Esophagus (tissue), 2 donors: Measurements from ENCODE around the gene PLA1A. TPM values are rescaled to one million over a fixed set of nuclear protein-coding genes. Genes with fewer than 3 reads are reported as not detected.
"Not testable (repeated sequence)": the region's sequence is repeated elsewhere in the genome, so short reads cannot be mapped to it uniquely, and the experiment has no call there.

ENCODE experiments used
- H3K27ac ChIP-seq, 2 donors: one replicate each; pipeline ENCODE4 v1.5.1; 2013; ENCODE audit warnings: low read depth in 2 of 2, mild to moderate bottlenecking in 2 of 2, inconsistent platforms in 1 of 2, low read length in 1 of 2, moderate library complexity in 1 of 2
- H3K27me3 ChIP-seq, 2 donors: one replicate each; pipeline ENCODE4 v1.6.1; 2013; ENCODE audit warnings: low read length in 2 of 2, control low read depth in 1 of 2, mild to moderate bottlenecking in 1 of 2; ENCODE audit not compliant: insufficient read depth in 2 of 2, control insufficient read depth in 1 of 2
- H3K36me3 ChIP-seq, 2 donors: one replicate each; pipeline ENCODE4 v1.6.1; 2013; ENCODE audit warnings: low read length in 1 of 2; ENCODE audit not compliant: control insufficient read depth in 2 of 2, insufficient read depth in 2 of 2
- H3K4me1 ChIP-seq, 2 donors: one replicate each; pipeline ENCODE4 v1.6.1; 2013; ENCODE audit warnings: low read length in 1 of 2; ENCODE audit not compliant: control insufficient read depth in 2 of 2, insufficient read depth in 2 of 2
- H3K4me3 ChIP-seq, 2 donors: one replicate each; pipeline ENCODE4 v1.5.1; 2013; ENCODE audit warnings: low read length in 2 of 2, mild to moderate bottlenecking in 2 of 2, low read depth in 1 of 2, moderate library complexity in 1 of 2
- H3K9me3 ChIP-seq, 2 donors: one replicate each; pipeline ENCODE4 v1.6.1; 2013; ENCODE audit warnings: mild to moderate bottlenecking in 2 of 2, low read depth in 1 of 2, low read length in 1 of 2, moderate library complexity in 1 of 2; ENCODE audit not compliant: control insufficient read depth in 2 of 2, insufficient read depth in 1 of 2
- WGBS, 2 donors: extraction: QIAGEN DNeasy Blood & Tissue Kit; methylation state at CpG; one replicate each; pipeline ENCODE4 v1.1.7; 2013; 5-methylcytosine and 5-hydroxymethylcytosine counted together
- polyA plus RNA-seq, 2 donors: library from polyadenylated mRNA; stranded (reverse); fragments of 200-250 nt; gene quantifications; one replicate each; pipeline ENCODE4 v1.2.3, GENCODE V29; 2013
- donor health status: healthy with polysubstance abuse.
- donor health status: Bipolar disorder and iron deficiency.

PLA1A gene
- polyA plus RNA-seq, 2 donors: 0.10 to 1.1 TPM

- 85 to 89% methylated on average over 6 of the region's 6 CpGs for WGBS, 2 donors
- H3K4me1 ChIP-seq: no peaks in the 10 kb centered on the region
- H3K36me3 ChIP-seq: no peaks in the 10 kb centered on the region
- H3K27ac ChIP-seq: no peak overlapping the region
- H3K9me3 ChIP-seq: no peaks in the 10 kb centered on the region
- H3K27me3 ChIP-seq: no peaks in the 10 kb centered on the region
- no peak overlapping the region for H3K4me3 ChIP-seq
These were observed 68.4 kb downstream of the PLA1A start for GRCh38 chr3:119665954-119666559.

DNA sequence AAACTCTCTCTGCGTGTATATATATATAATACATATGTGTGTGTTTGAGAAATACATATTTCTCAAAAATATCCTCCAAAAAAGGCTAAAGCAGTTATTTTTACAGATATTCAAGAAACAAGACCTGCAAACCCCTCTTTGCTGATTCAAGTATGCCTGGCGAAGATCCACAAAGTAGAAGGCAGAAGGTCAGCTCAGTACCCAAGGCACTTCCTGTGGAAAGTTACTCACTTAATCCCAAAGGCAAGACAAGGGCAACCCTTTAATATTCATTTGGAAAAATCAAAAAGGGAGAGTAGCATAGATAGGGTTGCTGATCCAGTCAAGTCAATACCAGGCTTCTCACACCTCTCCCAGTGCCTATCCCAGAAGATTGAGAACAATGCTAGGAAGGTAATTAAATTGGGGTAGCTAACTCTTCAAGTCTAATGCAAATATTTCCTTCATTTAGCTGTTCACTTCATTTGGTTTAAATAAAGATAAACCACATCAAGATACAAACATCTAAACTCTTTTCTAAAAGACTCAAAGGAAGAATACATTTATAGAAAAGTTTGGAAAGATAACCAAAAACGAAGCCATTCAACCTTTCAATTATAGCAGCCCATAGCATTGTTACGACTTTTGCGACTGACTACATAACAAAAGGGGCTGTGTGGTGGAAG lies 72.4 kb downstream of the PLA1A start:
- Histone ChIP-seq H3K4me3 (no peak overlapping the region), H3K27ac (no peak overlapping the region), H3K9me3 (no peaks in the 10 kb centered on the region), H3K36me3 (peaks cover 0 to 5% of the 10 kb centered on the region in 2 donors), H3K27me3 (no peaks in the 10 kb centered on the region), H3K4me1 (no peaks in the 10 kb centered on the region)
- WGBS, 2 donors: 92 to 94% methylated on average over 5 of the region's 5 CpGs

- H3K4me3 ChIP-seq: no peak overlapping the region
- H3K36me3 ChIP-seq: peaks cover 0 to 5% of the 10 kb centered on the region in 2 donors
- no peak overlapping the region for H3K27ac ChIP-seq
- 87 to 89% methylated on average over 2 of the region's 2 CpGs for WGBS, 2 donors
- H3K27me3 ChIP-seq: no peaks in the 10 kb centered on the region
- H3K4me1 ChIP-seq: no peaks in the 10 kb centered on the region
- no peaks in the 10 kb centered on the region for H3K9me3 ChIP-seq
These were observed 75.1 kb downstream of the PLA1A start for GRCh38 chr3:119672776-119673175.

GRCh38 chr3:119673875-119674274 lies 76.2 kb downstream of the PLA1A start:
- peaks cover 0 to 5% of the 10 kb centered on the region in 2 donors for H3K36me3 ChIP-seq
- no peaks in the 10 kb centered on the region for H3K27me3 ChIP-seq
- no peaks in the 10 kb centered on the region for H3K4me1 ChIP-seq
- no peaks in the 10 kb centered on the region for H3K9me3 ChIP-seq
- H3K27ac ChIP-seq: no peak overlapping the region
- H3K4me3 ChIP-seq: no peak overlapping the region
- 95% methylated on average over 18 of the region's 18 CpGs for WGBS, 2 donors

DNA sequence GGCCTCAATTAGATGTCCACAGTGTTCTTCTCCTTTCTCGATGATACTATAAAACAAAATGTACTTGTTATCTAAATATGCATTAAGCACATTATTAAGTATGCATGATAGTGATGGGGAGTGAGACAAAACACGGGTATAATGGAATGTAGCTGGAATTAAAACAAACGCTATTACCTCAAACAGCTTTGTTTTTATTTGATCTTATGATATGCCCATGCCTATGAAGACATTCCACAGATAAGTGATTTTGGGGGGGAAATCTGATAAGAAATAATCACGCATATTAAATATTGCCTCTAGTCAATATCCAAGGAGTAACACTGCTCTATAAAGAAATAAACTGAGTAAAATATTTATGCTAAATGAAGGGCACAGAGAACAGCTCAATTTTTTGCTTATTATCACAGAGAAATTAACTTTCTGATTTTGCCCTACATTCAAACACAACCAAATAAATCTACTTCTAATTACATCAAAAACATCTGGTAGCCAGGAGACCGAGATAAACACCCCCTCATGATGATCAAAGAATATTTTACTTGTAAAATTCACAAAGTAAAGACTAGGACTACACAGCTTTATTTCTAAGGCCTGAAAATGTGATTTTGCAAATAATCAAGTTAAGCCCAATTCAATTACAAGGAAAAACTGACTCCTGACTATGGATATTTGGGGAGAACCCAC lies 77.6 kb downstream of the PLA1A start:
- no peaks in the 10 kb centered on the region for H3K27me3 ChIP-seq
- H3K9me3 ChIP-seq: no peaks in the 10 kb centered on the region
- peaks cover 0 to 5% of the 10 kb centered on the region in 2 donors for H3K36me3 ChIP-seq
- 79 to 80% methylated on average over 5 of the region's 5 CpGs for WGBS, 2 donors
- no peak overlapping the region for H3K27ac ChIP-seq
- H3K4me1 ChIP-seq: no peaks in the 10 kb centered on the region
- no peak overlapping the region for H3K4me3 ChIP-seq

GRCh38 chr3:119676020-119676419 lies 78.3 kb downstream of the PLA1A start:
- H3K4me1 ChIP-seq: no peaks in the 10 kb centered on the region
- H3K27ac ChIP-seq: no peak overlapping the region
- H3K4me3 ChIP-seq: peak overlapping the region in 1 of 2 donors; percentile 71
- H3K9me3 ChIP-seq: no peaks in the 10 kb centered on the region
- peaks cover 0 to 5% of the 10 kb centered on the region in 2 donors for H3K36me3 ChIP-seq
- WGBS, 2 donors: 15 to 22% methylated on average over 1 of the region's 1 CpG
- no peaks in the 10 kb centered on the region for H3K27me3 ChIP-seq

DNA sequence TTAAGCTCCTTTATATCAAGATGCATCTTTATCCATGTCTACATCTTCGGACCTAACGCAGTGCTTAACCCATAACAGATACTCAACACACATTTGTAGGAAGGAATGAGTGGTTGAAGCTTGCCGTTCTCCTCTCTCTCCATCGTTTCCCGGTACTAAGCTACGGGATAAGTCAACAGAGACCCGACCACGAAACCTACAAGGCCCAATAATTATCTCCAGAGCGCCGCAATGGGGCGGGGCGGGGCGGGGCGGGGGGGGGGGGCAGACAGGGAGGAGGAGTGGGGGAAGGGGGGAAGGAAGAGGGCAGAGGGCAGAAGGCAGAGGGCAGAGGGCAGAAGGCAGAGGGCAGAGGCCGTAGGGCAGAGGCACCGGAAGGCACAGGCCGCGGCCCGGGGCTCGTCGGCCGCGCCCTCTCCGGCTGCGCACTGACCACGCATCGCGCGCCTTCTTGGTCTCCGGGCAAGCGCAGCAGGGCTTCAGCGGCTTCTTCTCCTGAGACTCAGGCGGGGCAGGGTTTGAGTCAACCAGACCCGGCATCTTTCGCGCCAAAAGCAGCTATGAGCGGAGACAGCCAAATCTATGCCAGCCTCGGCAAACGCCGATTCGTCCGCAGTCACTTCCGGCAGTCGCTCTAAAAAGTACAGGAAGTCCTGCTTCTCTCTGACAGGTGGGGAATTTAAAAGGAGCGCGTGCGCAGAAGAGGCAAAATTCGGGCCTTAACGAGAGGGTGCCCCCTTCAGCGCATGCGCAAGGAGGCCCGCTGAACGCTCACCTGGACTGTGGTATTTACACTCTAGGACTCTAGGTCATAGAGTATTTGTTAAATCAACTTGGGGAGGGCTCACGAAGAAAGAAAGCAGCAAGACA lies 79.3 kb downstream of the PLA1A start, which contains the start of gene COX17:
Gene COX17 (minus strand): TSS at position 636 of the 870 bp plus-strand sequence. CDS start 96 bp downstream, at position 540.
- Histone ChIP-seq H3K9me3 (no peaks in the 10 kb centered on the region), H3K4me1 (no peaks in the 10 kb centered on the region), H3K4me3 (peak within 1 kb of the TSS; percentile 71 to 73), H3K36me3 (peaks cover 0 to 5% of the 10 kb centered on the region in 2 donors), H3K27ac (peak within 1 kb of the TSS; percentile 91 to 93), H3K27me3 (no peaks in the 10 kb centered on the region)
- WGBS, 2 donors: 0% methylated on average over 53 of the region's 54 CpGs

GRCh38 chr3:119677641-119677934 lies 79.9 kb downstream of the PLA1A start:
- H3K36me3 ChIP-seq: peaks cover 0 to 5% of the 10 kb centered on the region in 2 donors
- H3K27me3 ChIP-seq: no peaks in the 10 kb centered on the region
- H3K4me1 ChIP-seq: no peaks in the 10 kb centered on the region
- peak overlapping the region; percentile 71 to 73 for H3K4me3 ChIP-seq
- H3K9me3 ChIP-seq: no peaks in the 10 kb centered on the region
- peak overlapping the region; percentile 91 to 93 for H3K27ac ChIP-seq
- 8% methylated on average over 6 of the region's 6 CpGs for WGBS, 2 donors

DNA sequence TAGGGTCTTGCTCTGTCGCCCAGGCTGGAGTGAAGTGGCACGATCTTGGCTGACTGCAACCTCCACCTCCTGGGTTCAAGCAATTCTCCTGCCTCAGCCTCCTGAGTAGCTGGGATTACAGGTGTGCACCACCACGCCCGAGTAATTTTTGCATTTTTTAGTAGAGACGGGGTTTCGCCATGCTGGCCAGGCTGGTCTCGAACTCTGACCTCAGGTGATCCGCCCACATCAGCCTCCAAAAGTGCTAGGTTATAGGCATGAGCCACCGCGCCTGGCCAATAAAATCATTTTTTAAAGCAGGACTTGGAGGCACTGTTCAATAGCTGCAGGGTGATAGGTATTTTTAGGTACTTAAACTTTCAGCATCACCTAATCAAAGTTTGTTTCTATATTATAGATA lies 80.5 kb downstream of the PLA1A start:
- not testable (repeated sequence) for H3K27ac ChIP-seq, H3K27me3 ChIP-seq, H3K36me3 ChIP-seq, H3K4me1 ChIP-seq, H3K4me3 ChIP-seq, H3K9me3 ChIP-seq
- WGBS, 2 donors: 97 to 98% methylated on average over 10 of the region's 10 CpGs
